ENCODE results near the gene FBXL7.
A peak's percentile ranks its signal among the peaks of the same experiment; 100 is the strongest.

Gene FBXL7

DNA sequence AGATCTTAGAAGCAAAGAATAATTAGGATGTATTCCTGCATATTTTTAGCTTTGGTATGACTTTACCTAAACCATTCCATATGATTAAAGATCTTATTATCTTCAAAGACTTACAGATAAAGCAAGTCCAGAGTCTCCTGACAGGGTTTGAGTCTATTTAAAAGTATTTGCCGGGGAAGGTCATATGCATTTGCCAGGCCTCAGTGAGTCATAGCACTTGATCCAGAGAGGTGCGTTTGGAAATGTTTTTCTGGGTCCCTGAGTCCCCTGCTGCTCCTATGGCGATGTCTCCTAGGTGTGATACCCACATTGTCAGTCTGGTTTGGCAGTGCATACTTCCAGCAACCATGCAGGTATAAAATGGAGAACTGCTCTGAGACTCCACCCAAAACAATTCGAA, 217.0 kb downstream of the FBXL7 start:
- peak in 1 of 2 donors; percentile 33 for DNase-seq (ENCODE audit: low read depth in 2 of 2)
- TF ChIP-seq, protein P1, sequence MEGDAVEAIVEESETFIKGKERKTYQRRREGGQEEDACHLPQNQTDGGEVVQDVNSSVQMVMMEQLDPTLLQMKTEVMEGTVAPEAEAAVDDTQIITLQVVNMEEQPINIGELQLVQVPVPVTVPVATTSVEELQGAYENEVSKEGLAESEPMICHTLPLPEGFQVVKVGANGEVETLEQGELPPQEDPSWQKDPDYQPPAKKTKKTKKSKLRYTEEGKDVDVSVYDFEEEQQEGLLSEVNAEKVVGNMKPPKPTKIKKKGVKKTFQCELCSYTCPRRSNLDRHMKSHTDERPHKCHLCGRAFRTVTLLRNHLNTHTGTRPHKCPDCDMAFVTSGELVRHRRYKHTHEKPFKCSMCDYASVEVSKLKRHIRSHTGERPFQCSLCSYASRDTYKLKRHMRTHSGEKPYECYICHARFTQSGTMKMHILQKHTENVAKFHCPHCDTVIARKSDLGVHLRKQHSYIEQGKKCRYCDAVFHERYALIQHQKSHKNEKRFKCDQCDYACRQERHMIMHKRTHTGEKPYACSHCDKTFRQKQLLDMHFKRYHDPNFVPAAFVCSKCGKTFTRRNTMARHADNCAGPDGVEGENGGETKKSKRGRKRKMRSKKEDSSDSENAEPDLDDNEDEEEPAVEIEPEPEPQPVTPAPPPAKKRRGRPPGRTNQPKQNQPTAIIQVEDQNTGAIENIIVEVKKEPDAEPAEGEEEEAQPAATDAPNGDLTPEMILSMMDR (IDR thresholded peaks at IDR 0.05; ENCODE audit: low read depth, low read length), result no peak
- no peak overlapping the region for H3K4me3 ChIP-seq (replicated peaks in 1 of 2; ENCODE audit: low read depth in 2 of 2, low read length in 2 of 2)

DNA sequence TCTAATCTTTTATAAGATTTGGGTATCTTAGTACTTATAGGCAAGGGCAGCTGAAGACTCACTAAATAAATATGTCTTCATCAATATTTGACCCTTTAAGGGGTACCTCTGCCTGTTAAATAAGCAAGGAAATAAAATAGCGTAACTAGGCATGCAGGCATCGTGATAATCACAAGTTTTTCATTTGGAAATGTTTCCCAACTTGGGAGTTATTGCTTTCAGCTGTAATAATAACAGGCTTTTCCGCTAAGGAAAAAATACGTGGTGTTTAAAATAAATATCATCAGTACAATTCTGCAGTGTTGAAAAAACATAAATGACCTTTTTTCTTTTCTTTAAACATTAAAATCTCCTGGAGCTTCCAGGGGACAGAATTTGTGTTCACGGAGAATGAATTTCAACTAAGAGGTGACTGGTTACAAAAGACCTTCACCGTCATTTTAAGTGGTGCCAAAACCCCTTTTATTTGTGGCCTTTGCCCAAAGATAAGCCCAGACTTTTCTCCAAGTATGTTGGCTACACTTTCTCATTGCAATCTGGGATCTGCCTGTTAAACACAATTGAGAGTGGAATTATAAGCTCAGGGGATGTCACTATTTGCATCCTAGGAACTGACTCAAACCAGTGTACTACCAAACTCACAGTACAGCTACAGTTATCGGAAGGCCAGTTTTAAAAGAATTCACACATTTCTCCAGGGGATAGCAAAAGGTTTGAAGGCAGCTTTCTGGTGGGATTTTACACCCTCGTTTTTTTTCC, 218.6 kb downstream of the FBXL7 start:
- DNase-seq (ENCODE audit: low read depth in 2 of 2), result peak; percentile 20 to 26
- no peak overlapping the region for H3K4me3 ChIP-seq (replicated peaks in 1 of 2; ENCODE audit: low read depth in 2 of 2, low read length in 2 of 2)
- TF ChIP-seq, protein P1 (IDR thresholded peaks at IDR 0.05; ENCODE audit: low read depth, low read length), result no peak

DNA sequence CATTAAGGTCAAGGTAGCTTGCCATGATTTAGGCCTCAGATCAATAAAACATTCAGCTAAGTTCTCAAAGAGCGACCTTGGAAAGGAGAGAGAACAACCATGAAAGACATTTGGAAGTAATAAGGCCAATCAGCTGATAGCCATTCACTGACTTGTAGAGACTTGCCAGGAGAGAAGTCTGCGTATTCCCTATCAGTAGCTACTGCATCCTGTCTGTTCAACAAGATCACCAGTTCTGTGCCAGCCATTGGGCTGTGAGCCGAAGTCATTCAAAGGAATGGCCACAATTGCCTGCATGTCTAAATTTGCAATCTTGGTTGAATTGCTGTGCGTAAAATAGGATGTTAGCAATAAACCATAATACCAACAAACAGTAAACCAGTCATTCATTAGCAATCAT, 219.8 kb downstream of the FBXL7 start:
- TF ChIP-seq, protein P1 (IDR thresholded peaks at IDR 0.05; ENCODE audit: low read depth, low read length), result no peak
- DNase-seq (ENCODE audit: low read depth in 2 of 2), result peak in 1 of 2 donors; percentile 23
- H3K4me3 ChIP-seq (replicated peaks in 1 of 2; ENCODE audit: low read depth in 2 of 2, low read length in 2 of 2), result no peak overlapping the region

DNA sequence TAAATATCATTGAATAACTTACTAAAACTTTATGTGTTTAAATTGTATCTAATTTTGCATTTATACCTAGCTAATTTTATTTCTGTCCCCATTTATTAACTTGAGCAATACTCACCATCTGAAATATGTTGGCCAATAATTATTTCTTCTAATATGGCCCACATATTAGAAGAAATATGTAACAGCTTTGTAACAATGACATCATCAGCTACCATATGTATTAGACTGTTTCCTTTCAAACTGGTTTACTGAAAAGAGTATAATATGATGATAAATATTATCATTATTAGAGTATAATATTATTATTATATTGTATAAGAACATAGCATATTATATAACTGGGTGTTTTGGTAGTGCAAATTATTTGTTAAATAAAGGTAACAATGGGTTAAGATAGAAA, 220.5 kb downstream of the FBXL7 start:
- TF ChIP-seq, protein P1 (IDR thresholded peaks at IDR 0.05; ENCODE audit: low read depth, low read length), result no peak
- no peak overlapping the region for H3K4me3 ChIP-seq (replicated peaks in 1 of 2; ENCODE audit: low read depth in 2 of 2, low read length in 2 of 2)
- DNase-seq (ENCODE audit: low read depth in 2 of 2), result no peak

DNA sequence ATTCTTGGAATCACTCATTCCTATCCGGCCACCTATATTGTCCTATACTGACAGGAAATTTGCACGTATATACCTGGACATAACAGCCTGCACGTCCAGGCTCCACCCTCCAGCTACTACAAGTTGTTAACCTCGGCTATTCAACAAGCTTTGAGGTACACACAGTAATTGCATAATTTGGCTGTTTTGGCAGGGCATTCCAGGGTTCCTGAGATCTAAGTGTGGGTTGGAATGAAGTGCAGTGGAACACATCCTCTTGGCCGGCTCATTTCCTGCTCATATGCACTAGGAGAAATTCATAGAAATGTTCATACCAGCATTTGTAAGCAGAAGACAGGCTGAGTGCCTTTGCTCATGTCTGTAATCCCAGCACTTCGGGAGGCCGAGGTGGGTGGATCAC, 222.3 kb downstream of the FBXL7 start:
- H3K4me3 ChIP-seq (replicated peaks in 1 of 2; ENCODE audit: low read depth in 2 of 2, low read length in 2 of 2), result no peak overlapping the region
- TF ChIP-seq, protein P1 (IDR thresholded peaks at IDR 0.05; ENCODE audit: low read depth, low read length), result no peak
- DNase-seq (ENCODE audit: low read depth in 2 of 2), result no peak

DNA sequence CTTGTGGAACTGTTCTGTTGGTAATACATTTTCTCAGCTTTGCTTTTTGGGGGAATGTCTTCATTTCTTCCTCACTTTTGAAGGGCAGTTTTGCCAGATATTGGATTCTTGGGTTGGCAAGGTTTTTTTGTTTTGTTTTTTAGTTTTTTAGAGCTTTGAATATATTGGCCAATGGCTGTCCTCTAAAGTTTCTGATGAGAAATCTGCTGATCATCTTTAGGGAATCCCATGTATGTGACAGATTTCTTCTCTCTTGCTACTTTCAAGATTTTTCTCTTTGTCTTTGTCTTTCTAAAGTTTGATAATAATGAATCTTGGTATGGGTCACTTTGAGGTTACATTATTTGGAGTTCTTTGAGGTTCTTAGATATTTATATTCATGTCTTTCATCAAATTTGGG, 227.4 kb downstream of the FBXL7 start:
- TF ChIP-seq, protein P1 (IDR thresholded peaks at IDR 0.05; ENCODE audit: low read depth, low read length), result no peak
- H3K4me3 ChIP-seq (replicated peaks in 1 of 2; ENCODE audit: low read depth in 2 of 2, low read length in 2 of 2), result no peak overlapping the region
- DNase-seq (ENCODE audit: low read depth in 2 of 2), result no peak

DNA sequence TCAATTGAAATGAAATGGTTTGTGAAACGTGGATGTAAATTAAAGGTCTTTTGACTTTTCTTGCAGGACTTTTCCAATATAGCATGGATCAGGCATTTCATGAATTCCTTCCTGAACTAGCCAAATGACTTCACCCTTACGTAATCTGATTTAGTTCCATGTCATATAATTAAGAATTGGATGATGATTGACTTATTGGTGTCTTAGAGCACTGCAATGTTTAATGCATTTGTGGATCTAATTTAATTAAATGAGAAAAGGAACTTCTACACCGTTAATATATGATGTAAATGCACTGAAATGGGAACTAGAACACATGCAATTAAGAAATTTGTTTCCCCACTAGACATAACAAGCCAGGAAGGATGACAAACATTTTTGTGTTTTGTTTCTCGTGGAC, 228.8 kb downstream of the FBXL7 start:
- H3K4me3 ChIP-seq (replicated peaks in 1 of 2; ENCODE audit: low read depth in 2 of 2, low read length in 2 of 2), result no peak overlapping the region
- no peak for DNase-seq (ENCODE audit: low read depth in 2 of 2)
- TF ChIP-seq, protein P1 (IDR thresholded peaks at IDR 0.05; ENCODE audit: low read depth, low read length), result no peak
